Naive thymus-derived CD4-positive, alpha-beta T cell (primary cell): ENCODE results near the gene ADM2. TPM values are rescaled to one million over a fixed set of nuclear protein-coding genes. Genes with fewer than 3 reads are reported as not detected.
A peak's percentile ranks its signal among the peaks of the same experiment; 100 is the strongest.

ENCODE experiments used
- ATAC-seq: fragments of 150-1000 bp; cut with Tn5 transposase; 2 replicates; pipeline ENCODE4 v1.10.0; 2021; ENCODE audit warnings: mild to moderate bottlenecking, moderate library complexity
- CTCF ChIA-PET: fragments of 350-600 bp; sonication (Branson Sonifier 250); formaldehyde crosslinking; loops from one replicate; lab custom pipeline; 2021; ENCODE audit warnings: antibody characterized with exemption; lab: Charles Lee
- POLR2A ChIA-PET: fragments of 350-600 bp; sonication (Branson Sonifier 250); formaldehyde crosslinking; loops from one replicate; lab custom pipeline; 2021; ENCODE audit warnings: antibody characterized with exemption, inconsistent platforms; lab: Charles Lee
- DNase-seq, 9 donors: peaks; one replicate each; pipeline versions ENCODE4 v3.0.0 to v3.0.0-alpha.2; 2020 to 2022; ENCODE audit warnings: mixed read lengths in 1 of 9
- H3K27ac ChIP-seq: one replicate; pipeline ENCODE4 v1.7.0; 2013; ENCODE audit warnings: mild to moderate bottlenecking, low read depth, low read length, moderate library complexity
- H3K27me3 ChIP-seq, 2 donors: one replicate each; pipeline ENCODE4 v1.7.0; 2013; ENCODE audit warnings: low read length in 2 of 2, mild to moderate bottlenecking in 2 of 2, moderate library complexity in 2 of 2; ENCODE audit not compliant: control insufficient read depth in 2 of 2, insufficient read depth in 2 of 2
- H3K36me3 ChIP-seq, 3 experiments: 1 replicate in 2 of 3; 2 replicates in 1 of 3; pipeline ENCODE4 v1.7.0; 2013; ENCODE audit warnings: low read length in 3 of 3, mild to moderate bottlenecking in 3 of 3, moderate library complexity in 1 of 3; ENCODE audit not compliant: insufficient read depth in 3 of 3, control insufficient read depth in 2 of 3
- H3K4me1 ChIP-seq, 2 donors: one replicate each; pipeline ENCODE4 v1.7.0; 2013; ENCODE audit warnings: low read length in 2 of 2, mild to moderate bottlenecking in 2 of 2, moderate library complexity in 1 of 2; ENCODE audit not compliant: control insufficient read depth in 2 of 2, insufficient read depth in 2 of 2
- H3K4me3 ChIP-seq: 2 replicates; pipeline ENCODE4 v1.7.0; 2013; ENCODE audit warnings: mild to moderate bottlenecking, low read length
- H3K9me3 ChIP-seq, 3 experiments: 1 replicate in 2 of 3; 2 replicates in 1 of 3; pipeline ENCODE4 v1.7.0; 2013; ENCODE audit warnings: low read length in 3 of 3; ENCODE audit not compliant: control insufficient read depth in 2 of 3
- H3K27ac Mint-ChIP-seq, 9 donors: one replicate each; pipeline ENCODE4 v1.8.0; 2020 to 2022; ENCODE audit warnings: mixed read lengths in 9 of 9, mild to moderate bottlenecking in 8 of 9, moderate library complexity in 5 of 9, inconsistent platforms in 2 of 9
- H3K27me3 Mint-ChIP-seq, 5 donors: one replicate each; pipeline ENCODE4 v1.8.0; 2021 to 2022; ENCODE audit warnings: mixed read lengths in 5 of 5, mild to moderate bottlenecking in 1 of 5
- H3K36me3 Mint-ChIP-seq, 5 donors: one replicate each; pipeline ENCODE4 v1.8.0; 2020 to 2022; ENCODE audit warnings: mixed read lengths in 5 of 5, mild to moderate bottlenecking in 3 of 5, inconsistent platforms in 1 of 5
- H3K4me1 Mint-ChIP-seq, 7 donors: one replicate each; pipeline ENCODE4 v1.8.0; 2020 to 2022; ENCODE audit warnings: mixed read lengths in 7 of 7, mild to moderate bottlenecking in 3 of 7, inconsistent platforms in 1 of 7
- H3K4me3 Mint-ChIP-seq, 10 donors: one replicate each; pipeline ENCODE4 v1.8.0; 2020 to 2022; ENCODE audit warnings: mild to moderate bottlenecking in 10 of 10, mixed read lengths in 10 of 10, moderate library complexity in 6 of 10, inconsistent platforms in 2 of 10
- H3K9me3 Mint-ChIP-seq, 11 donors: one replicate each; pipeline ENCODE4 v1.8.0; 2020 to 2022; ENCODE audit warnings: mixed read lengths in 11 of 11, mild to moderate bottlenecking in 4 of 11, inconsistent platforms in 1 of 11, moderate library complexity in 1 of 11
- intact Hi-C, 2 donors: fragments of 100-400 bp; cut with micrococcal nuclease; formaldehyde crosslinking; loops; one replicate each; pipeline ENCODE4 v1.15.1; 2023
- polyA plus RNA-seq, 2 donors: library from polyadenylated mRNA; unstranded; fragments of 300-500 nt; fragmentation: Illumina TruSeq; gene quantifications; one replicate each; pipeline ENCODE4 v1.2.3, GENCODE V29; 2021
- total RNA-seq, 6 experiments: library from RNA in 5 of 6; stranded (reverse) in 5 of 6; gene quantifications; 1 replicate in 5 of 6; 2 replicates in 1 of 6; pipeline ENCODE4 v1.2.3 and lab custom pipeline; 2021 to 2026

ADM2 gene
- total and polyA plus RNA-seq, 7 experiments from 2014 or later = 0.24 to 4.5 (median 3.7) TPM

- Mint-ChIP-seq H3K4me3 (peak overlapping the region; percentile 62 to 92 (median 76)), H3K27ac (peak overlapping the region in 7 of 9 donors; percentile 72 to 90 (median 86)), H3K36me3 (peaks cover 0 to 30% (median 0%) of the 10 kb centered on the region in 5 donors), H3K4me1 (peaks cover 8 to 36% (median 26%) of the 10 kb centered on the region in 7 donors), H3K9me3 (no peaks in the 10 kb centered on the region), H3K27me3 (peaks cover 0 to 8% (median 0%) of the 10 kb centered on the region in 5 donors)
- peaks cover 14 to 23% of the 10 kb centered on the region in 2 donors for H3K4me1 ChIP-seq
- ChIA-PET POLR2A (interaction anchor here (0.7 to 7.1 kb wide), 37 partner anchors 9 to 335 kb away, joined by 3 to 127 read pairs (median 6); partner anchors contain the start of genes ARSA, CHKB, CPT1B and HDAC10), CTCF (interaction anchor here (0.6 to 2.9 kb wide), 26 partner anchors 10 to 185 kb away, joined by 3 to 31 read pairs (median 5); partner anchors contain the start of genes ARSA, LMF2, NCAPH2 and SYCE3)
- peak; percentile 68 to 91 (median 82) for DNase-seq
- H3K27ac ChIP-seq = peak overlapping the region; percentile 87
- intact Hi-C loops = loop anchor here (1.0 to 5.0 kb wide), 8 partner anchors 13 to 334 kb away; partner anchors contain the start of genes HDAC10 (in 1 of the 2) and SYCE3 (in 1 of the 2)
- H3K27me3 ChIP-seq = no peaks in the 10 kb centered on the region
- no peaks in the 10 kb centered on the region for H3K9me3 ChIP-seq
- peaks cover 0 to 26% (median 11%) of the 10 kb centered on the region in 3 experiments for H3K36me3 ChIP-seq
- ATAC-seq = peak; percentile 51
- peak overlapping the region; percentile 77 for H3K4me3 ChIP-seq
Measured at GRCh38 chr22:50526108-50526833, 44.9 kb downstream of the ADM2 start.

GRCh38 chr22:50526834-50527801 is 45.8 kb downstream of the ADM2 start:
- Mint-ChIP-seq H3K27me3 (peaks cover 0 to 8% (median 0%) of the 10 kb centered on the region in 5 donors), H3K27ac (peak overlapping the region; percentile 57 to 90 (median 81)), H3K4me1 (peaks cover 8 to 37% (median 26%) of the 10 kb centered on the region in 7 donors), H3K36me3 (peaks cover 0 to 31% (median 0%) of the 10 kb centered on the region in 5 donors), H3K4me3 (peak overlapping the region; percentile 55 to 92 (median 68)), H3K9me3 (no peaks in the 10 kb centered on the region)
- Histone ChIP-seq H3K4me1 (peaks cover 14 to 23% of the 10 kb centered on the region in 2 donors), H3K27me3 (no peaks in the 10 kb centered on the region), H3K27ac (peak overlapping the region; percentile 87), H3K9me3 (no peaks in the 10 kb centered on the region), H3K36me3 (peaks cover 0 to 18% (median 11%) of the 10 kb centered on the region in 3 experiments), H3K4me3 (peak overlapping the region; percentile 77)
- peak in 1 of 9 donors; percentile 24 for DNase-seq
- ATAC-seq = no peak
- ChIA-PET CTCF (interaction anchor here (0.6 to 2.9 kb wide), 5 partner anchors 12 to 94 kb away, joined by 4 to 31 read pairs (median 6); no protein-coding TSS in a partner anchor), POLR2A (interaction anchor here (0.6 to 7.1 kb wide), 9 partner anchors 12 to 99 kb away, joined by 3 to 127 read pairs (median 6); partner anchors contain the start of genes KLHDC7B, LMF2 and NCAPH2)
- intact Hi-C loops = loop anchor here (1.0 to 5.0 kb wide), 9 partner anchors 12 to 335 kb away; partner anchors contain the start of genes HDAC10 (in 1 of the 2) and SYCE3 (in 1 of the 2)

- peaks cover 0 to 31% (median 0%) of the 10 kb centered on the region in 5 donors for H3K36me3 Mint-ChIP-seq
- peaks cover 0 to 8% (median 4%) of the 10 kb centered on the region in 3 experiments for H3K36me3 ChIP-seq
- H3K4me3 ChIP-seq = no peak overlapping the region
- CTCF ChIA-PET = interaction anchor here (1.6 to 1.7 kb wide), 2 partner anchors 12 to 93 kb away, joined by 4 to 6 read pairs; no protein-coding TSS in a partner anchor
- no peaks in the 10 kb centered on the region for H3K9me3 Mint-ChIP-seq
- DNase-seq = no peak
- peak overlapping the region; percentile 53 to 92 (median 68) for H3K4me3 Mint-ChIP-seq
- peaks cover 14 to 23% of the 10 kb centered on the region in 2 donors for H3K4me1 ChIP-seq
- peak overlapping the region; percentile 27 for H3K27ac ChIP-seq
- H3K9me3 ChIP-seq = no peaks in the 10 kb centered on the region
- H3K27me3 Mint-ChIP-seq = peaks cover 0 to 8% (median 0%) of the 10 kb centered on the region in 5 donors
- peaks cover 8 to 40% (median 32%) of the 10 kb centered on the region in 7 donors for H3K4me1 Mint-ChIP-seq
- intact Hi-C loops = loop anchor here (1.0 to 5.0 kb wide), 4 partner anchors 55 to 336 kb away; partner anchors contain the start of gene HDAC10 (in 1 of the 2)
- H3K27ac Mint-ChIP-seq = peak overlapping the region; percentile 57 to 90 (median 81)
- POLR2A ChIA-PET = interaction anchor here (0.6 to 7.1 kb wide), 7 partner anchors 11 to 297 kb away, joined by 3 to 127 read pairs (median 77); partner anchors contain the start of genes KLHDC7B, LMF2 and NCAPH2
- no peaks in the 10 kb centered on the region for H3K27me3 ChIP-seq
- no peak for ATAC-seq
Measured at GRCh38 chr22:50527921-50528681, 46.8 kb downstream of the ADM2 start.

GRCh38 chr22:50528682-50529415 is 47.5 kb downstream of the ADM2 start:
- Histone ChIP-seq H3K9me3 (no peaks in the 10 kb centered on the region), H3K27me3 (no peaks in the 10 kb centered on the region), H3K27ac (no peak overlapping the region), H3K4me1 (peaks cover 14 to 23% of the 10 kb centered on the region in 2 donors), H3K36me3 (peaks cover 0 to under 1% (median 0%) of the 10 kb centered on the region in 3 experiments), H3K4me3 (no peak overlapping the region)
- ChIA-PET POLR2A (interaction anchor here (0.6 to 7.1 kb wide), 9 partner anchors 10 to 297 kb away, joined by 3 to 127 read pairs (median 6); partner anchors contain the start of genes ARSA, KLHDC7B, LMF2 and NCAPH2), CTCF (interaction anchor here (1.1 to 1.7 kb wide), 3 partner anchors 11 to 93 kb away, joined by 3 to 6 read pairs (median 4); partner anchors contain the start of gene SYCE3)
- Mint-ChIP-seq H3K27ac (peak overlapping the region in 6 of 9 donors; percentile 28 to 90 (median 79)), H3K9me3 (no peaks in the 10 kb centered on the region), H3K4me3 (peak overlapping the region in 9 of 10 donors; percentile 42 to 92 (median 58)), H3K27me3 (peaks cover 0 to 8% (median 0%) of the 10 kb centered on the region in 5 donors), H3K36me3 (peaks cover 0 to 29% (median 0%) of the 10 kb centered on the region in 5 donors), H3K4me1 (peaks cover 8 to 48% (median 32%) of the 10 kb centered on the region in 7 donors)
- intact Hi-C loops = loop anchor here (5.0 kb wide), 3 partner anchors 57 to 337 kb away; partner anchors contain the start of gene HDAC10 (in 1 of the 2)
- DNase-seq (no peak), ATAC-seq (no peak)
